ENCODE results near the gene EYA3.

GRCh38 chr1:28044399-28044798 is 44.0 kb downstream of the EYA3 start:
- no peak for TF ChIP-seq CTCF (IDR thresholded peaks at IDR 0.05 in 8 of 11, conservative IDR thresholded peaks at IDR 0.05 in 3 of 11)
- TF ChIP-seq POLR2AphosphoS5 (IDR thresholded peaks at IDR 0.05), result no peak
- TF ChIP-seq POLR2A (IDR thresholded peaks at IDR 0.05), result no peak
